GM19351 (cell line): ENCODE measurements around the gene XPC.
"Not testable (repeated sequence)": the region's sequence is repeated elsewhere in the genome, so short reads cannot be mapped to it uniquely, and the experiment has no call there.

Source experiments
- ATAC-seq: cut with Tn5 transposase; IDR thresholded peaks from one replicate; pipeline ENCODE4 v1.9.1; 2021; ENCODE audit warnings: mild to moderate bottlenecking, moderate library complexity; ENCODE audit not compliant: unreplicated experiment

Gene XPC

GRCh38 chr3:14178247-14179113 is at the start of gene XPC, which contains the start of gene LSM3:
Gene XPC, minus strand, starts transcription at chr3:14178601. Its CDS starts 33 bp downstream, at chr3:14178568.
Gene LSM3, plus strand, starts transcription at chr3:14178817. Its CDS starts 44 bp downstream, at chr3:14178861.
- peak; percentile 89 for ATAC-seq

GRCh38 chr3:14227856-14228255 is 49.5 kb upstream of the XPC start:
- no peak for ATAC-seq

DNA sequence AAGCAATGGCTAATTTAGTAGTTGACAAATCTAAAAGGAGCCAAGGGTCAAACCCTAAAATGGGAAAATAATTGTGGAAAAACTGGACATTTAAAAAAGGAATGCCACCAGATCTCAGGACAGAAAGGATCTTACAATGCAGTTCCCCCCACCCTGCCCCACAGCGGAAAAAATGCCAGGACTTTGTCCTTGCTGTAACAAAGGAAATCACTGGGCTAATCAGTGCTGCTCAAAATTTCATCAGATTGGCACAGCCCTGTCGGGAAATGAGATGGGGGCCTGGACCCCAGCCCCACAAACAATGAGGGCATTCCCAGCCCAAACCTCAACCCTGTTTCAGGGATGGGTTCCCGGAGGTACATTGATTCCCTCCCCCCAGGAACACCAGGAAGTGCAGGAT is 48.0 kb upstream of the XPC start:
- not testable (repeated sequence) for ATAC-seq

DNA sequence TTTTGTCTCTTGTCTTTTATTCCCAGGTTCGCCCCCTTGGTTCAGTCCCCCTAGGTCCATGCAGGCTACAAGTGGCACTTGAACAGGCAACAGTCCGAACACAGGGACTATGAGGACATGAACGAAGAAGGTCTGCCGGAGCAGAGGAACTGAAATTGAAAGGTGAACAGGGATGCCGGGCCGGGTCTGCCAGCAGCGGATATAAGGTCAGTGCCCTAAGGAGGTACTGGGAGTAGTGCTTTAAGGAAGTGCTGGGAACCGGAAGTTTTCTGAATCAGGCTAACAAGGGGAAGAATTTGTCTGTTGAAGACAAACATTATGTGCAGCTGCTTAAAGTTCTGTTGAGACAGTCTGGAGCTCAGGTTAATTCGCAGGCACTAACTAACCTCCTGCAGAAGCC is 47.0 kb upstream of the XPC start:
- peak; percentile 58 for ATAC-seq

DNA sequence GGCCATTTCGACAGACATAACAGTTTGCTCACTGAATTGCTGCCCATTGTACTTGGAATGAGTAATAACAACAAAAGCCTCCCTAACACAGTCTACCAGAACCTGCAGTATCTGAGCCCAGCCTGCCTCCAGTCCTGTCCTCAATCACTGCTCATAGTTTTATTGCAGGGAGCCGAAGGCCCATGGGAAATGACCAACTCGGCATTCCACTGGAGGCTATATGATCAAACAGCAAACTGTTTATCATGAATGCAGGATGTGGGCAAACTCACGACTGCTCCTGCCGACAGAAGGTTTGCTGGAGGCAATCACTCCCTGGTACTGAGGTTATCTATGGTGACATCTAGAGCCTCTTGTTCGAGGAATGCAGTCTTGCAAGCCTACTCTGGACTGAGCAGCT is 46.5 kb upstream of the XPC start:
- ATAC-seq: no peak

DNA sequence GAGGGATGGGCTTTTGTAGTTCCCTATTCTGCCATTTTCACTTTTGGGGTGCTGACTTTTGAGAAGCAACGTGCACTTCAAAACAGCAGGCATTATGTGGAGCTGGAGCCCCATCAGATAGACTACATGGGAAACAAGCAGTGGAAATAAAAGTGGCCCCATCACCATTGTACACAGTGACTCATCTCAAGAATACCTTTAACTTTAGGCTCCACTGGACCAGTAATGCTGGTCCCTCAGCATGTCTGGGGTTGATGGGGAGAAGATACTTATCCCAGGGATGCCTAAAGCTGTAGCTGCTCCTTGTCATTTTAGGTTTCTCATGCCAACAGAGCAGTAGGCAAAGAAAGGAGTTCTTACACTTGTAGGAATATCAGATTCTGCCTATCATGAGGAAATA is 45.2 kb upstream of the XPC start:
- no peak for ATAC-seq

GRCh38 chr3:14222900-14223594 is 44.6 kb upstream of the XPC start:
- ATAC-seq: no peak

GRCh38 chr3:14222457-14222856 is 44.1 kb upstream of the XPC start:
- no peak for ATAC-seq

DNA sequence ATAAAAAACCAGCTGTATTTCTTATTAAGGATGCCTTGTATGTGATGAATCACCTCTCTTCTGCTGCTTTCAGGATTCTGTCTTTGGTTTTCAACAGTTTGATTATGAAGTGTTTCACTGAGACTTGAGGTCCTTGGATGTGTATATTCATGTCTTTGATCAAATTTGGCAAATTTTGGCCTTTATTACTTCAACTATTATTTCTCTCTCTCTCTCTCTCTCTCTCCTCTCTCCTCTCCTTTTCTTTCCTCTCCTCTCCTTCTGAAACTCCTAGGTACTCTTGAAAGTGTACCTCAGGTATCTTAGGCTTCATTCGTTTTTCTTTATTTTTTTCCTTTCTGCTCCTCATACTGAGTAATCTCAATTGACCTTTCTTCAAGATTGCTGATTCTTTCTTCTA is 43.5 kb upstream of the XPC start:
- ATAC-seq: no peak

DNA sequence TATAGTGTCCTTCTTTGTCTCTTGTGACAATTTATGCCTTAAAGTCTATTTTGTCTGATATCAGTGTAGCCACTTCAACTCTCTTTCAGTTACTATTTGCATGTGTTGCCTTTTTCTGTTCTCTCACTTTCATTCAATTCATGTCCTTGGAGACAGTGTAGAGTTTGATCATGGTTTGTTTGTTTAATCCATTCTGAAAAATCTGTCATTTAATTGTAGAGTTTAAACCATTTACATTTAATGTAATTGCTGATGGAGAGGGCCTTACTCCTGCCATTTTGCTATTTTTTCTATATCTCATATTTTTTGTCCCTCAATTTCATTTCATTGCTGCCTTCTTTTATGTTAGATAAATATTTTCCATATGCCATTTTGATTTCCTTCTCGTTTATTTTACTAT is 42.5 kb upstream of the XPC start:
- ATAC-seq: no peak

DNA sequence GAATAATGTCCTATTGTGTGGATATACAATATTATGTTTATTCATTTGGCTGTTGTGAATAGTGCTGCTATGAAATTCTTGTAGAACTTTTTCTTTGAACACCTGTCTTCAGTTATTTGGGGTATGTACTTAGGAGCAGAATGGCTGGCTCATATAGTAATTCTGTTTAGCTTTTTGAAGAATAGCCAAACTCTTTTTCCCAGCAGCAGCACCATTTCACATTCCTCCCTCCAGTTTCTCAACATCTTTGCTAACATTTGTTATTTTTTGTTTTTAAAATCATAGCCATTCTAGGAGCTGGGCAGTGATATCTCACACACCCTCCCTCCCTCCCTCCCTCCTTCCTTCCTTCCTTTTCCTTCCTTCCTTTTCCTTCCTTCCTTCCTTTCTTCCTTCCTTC is 40.0 kb upstream of the XPC start:
- ATAC-seq: no peak

- ATAC-seq: no peak
Measured at GRCh38 chr3:14216257-14217048, 38.1 kb upstream of the XPC start.

DNA sequence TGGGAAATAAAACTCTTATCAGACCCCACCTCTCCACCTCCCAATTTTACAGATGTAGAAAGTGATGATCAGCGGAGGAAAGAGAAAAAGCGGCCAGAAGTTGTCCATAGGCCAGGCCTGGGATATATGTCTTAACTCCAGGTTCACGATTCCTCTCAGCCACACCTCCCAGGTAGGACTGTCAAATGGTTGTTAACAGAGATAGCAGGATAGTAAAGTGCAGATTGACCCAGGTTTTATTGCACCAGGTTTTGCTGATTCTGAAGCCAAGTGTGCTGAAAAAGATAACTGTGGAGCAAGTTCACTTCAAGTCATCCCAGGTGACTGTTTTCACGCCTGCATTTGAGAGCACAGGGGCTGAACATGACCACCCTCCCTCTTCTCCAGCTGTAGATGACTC is 36.4 kb upstream of the XPC start:
- ATAC-seq: no peak

- no peak for ATAC-seq
Measured at GRCh38 chr3:14213066-14213774, 34.8 kb upstream of the XPC start.

DNA sequence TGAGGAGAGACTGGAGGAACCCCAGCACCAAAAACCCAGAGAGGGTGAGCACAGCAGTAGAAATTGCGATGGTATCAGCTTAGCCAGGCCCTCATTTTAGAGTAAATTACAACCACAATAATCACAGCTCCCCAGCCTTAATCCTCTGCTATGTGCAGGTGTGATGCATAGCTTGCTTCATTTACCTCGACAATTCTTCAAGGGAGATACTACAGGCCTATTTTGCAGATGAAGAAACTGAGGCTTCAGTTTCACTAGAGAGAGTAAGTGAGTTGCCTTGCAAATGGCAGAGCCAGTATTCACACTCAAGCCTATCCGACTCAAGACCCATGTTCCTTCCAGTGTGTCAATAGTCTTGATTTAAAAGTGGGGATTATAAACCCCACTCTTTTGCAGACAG is 33.6 kb upstream of the XPC start:
- no peak for ATAC-seq

- ATAC-seq: no peak
Measured at GRCh38 chr3:14211621-14212020, 33.2 kb upstream of the XPC start.

DNA sequence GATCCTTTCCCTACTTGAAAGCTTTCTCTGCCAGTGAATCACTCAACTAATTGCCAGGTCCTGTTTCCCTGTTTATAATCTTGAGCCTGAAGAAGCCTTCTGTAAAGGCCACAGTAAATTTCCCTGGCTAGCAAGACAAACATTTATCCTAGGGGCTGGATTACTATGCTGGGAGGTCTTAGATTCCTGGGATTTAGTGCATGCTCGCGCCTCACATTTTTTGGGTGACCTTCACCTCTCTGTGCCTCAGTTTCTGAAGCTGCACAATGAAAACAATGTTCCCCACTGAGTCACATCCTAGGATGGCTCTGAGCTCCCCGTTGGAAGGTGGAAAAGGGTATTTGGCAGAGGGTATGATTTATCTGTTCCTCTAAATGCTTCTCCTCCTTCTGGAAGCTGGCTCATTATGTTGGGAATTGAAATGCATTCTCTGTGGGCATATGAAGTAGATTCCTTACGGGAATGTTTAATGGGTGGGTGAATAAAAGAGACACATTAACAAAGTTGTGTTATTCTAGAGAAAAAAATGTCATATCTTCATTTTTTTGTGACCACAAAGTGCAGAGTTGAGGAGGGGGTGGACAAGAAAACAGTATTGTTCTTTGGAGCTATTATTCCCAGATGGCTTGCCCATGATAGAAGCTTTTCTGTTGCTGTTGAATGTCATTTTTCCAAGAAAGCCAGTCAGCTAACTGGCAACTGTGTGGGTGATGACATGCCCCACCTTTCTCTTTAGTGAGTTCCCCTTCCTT is 32.6 kb upstream of the XPC start:
- ATAC-seq: no peak

GRCh38 chr3:14210290-14210688 is 31.9 kb upstream of the XPC start:
- ATAC-seq: no peak

GRCh38 chr3:14209581-14210289 is 31.3 kb upstream of the XPC start:
- no peak for ATAC-seq
